Neuron (in vitro differentiated cells): Measurements from ENCODE around the gene XG.
"Not testable (repeated sequence)": the region's sequence is repeated elsewhere in the genome, so short reads cannot be mapped to it uniquely, and the experiment has no call there.

Experiments
- H2AFZ ChIP-seq: one replicate; pipeline ENCODE4 v1.6.1; 2013; ENCODE audit warnings: low read depth, mild to moderate bottlenecking, inconsistent platforms, low read length, moderate library complexity
- H3K27me3 ChIP-seq: one replicate; pipeline ENCODE4 v1.6.1; 2013; ENCODE audit warnings: low read length; ENCODE audit not compliant: insufficient read depth
- H3K36me3 ChIP-seq: one replicate; pipeline ENCODE4 v1.6.1; 2013; ENCODE audit warnings: low read length; ENCODE audit not compliant: insufficient read depth
- H3K4me1 ChIP-seq: one replicate; pipeline ENCODE4 v1.6.1; 2013; ENCODE audit warnings: low read length; ENCODE audit not compliant: insufficient read depth
- H3K4me3 ChIP-seq: 2 replicates; pipeline ENCODE4 v1.5.1; 2013; ENCODE audit warnings: mild to moderate bottlenecking, low read length, moderate library complexity
- H3K9me3 ChIP-seq: one replicate; pipeline ENCODE4 v1.6.1; 2013; ENCODE audit warnings: low read length

The XG gene

DNA sequence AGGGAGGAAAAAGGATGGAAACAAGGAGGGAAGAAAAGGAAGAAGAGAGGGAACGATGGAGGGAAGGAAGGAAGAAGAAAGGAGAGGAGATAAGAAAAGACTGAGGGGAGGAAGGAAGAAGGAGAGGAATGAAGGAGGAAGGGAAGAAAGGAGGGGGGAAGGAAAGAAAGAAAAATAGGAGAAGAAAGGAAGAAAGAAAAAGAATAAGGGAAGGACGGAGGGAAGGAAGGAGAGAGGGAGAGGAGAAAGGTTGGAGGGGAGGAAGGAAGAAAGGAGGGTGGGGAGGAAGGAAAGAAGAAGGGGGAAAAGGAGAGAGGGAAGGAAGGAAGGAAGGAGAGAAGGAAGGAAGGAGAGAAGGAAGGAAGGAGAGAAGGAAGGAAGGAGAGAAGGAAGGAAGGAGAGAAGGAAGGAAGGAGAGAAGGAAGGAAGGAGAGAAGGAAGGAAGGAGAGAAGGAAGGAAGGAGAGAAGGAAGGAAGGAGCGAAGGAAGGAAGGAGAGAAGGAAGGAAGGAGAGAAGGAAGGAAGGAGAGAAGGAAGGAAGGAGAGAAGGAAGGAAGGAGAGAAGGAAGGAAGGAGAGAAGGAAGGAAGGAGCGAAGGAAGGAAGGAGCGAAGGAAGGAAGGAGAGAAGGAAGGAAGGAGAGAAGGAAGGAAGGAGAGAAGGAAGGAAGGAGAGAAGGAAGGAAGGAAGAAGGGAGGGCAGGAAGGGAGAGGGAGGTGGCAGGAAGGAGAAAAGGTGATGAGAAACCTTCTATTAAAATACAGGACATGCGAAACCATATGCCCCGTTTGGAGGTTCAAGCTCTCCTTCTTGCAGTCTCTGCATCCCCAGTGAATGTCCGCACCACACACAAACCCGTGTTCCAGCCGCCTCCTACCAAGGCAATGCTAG is 21.6 kb downstream of the XG start:
- H3K9me3 ChIP-seq, H3K27me3 ChIP-seq: not testable (repeated sequence)

DNA sequence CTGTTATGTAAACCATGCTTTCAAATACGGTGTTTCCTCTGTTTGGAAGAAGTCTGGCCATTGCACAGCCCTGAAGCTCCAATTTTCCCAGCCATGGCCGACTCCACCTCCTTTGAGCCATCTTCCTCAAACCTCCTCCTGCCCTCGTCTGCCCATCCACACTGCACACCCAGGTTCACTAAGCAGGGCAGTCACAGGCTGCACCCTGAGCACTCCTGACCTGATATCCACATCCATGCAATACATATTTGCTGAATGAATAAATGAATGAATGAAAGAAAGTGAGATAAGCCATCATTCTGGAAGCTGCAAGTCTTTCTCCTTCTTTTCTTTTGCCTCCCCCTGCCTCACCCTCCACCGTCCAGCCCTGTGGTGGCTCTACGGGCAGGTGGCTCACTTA is 22.2 kb downstream of the XG start:
- H3K27me3 ChIP-seq, result no peaks in the 10 kb centered on the region
- no peaks in the 10 kb centered on the region for H3K36me3 ChIP-seq
- H3K9me3 ChIP-seq, result no peaks in the 10 kb centered on the region
- H2AFZ ChIP-seq, result no peak overlapping the region
- no peaks in the 10 kb centered on the region for H3K4me1 ChIP-seq
- H3K4me3 ChIP-seq, result no peak overlapping the region

More for the DNA sequence above, 21.6 kb downstream of the XG start:
- H2AFZ ChIP-seq, H3K36me3 ChIP-seq, H3K4me3 ChIP-seq, H3K4me1 ChIP-seq: not testable (repeated sequence)

DNA sequence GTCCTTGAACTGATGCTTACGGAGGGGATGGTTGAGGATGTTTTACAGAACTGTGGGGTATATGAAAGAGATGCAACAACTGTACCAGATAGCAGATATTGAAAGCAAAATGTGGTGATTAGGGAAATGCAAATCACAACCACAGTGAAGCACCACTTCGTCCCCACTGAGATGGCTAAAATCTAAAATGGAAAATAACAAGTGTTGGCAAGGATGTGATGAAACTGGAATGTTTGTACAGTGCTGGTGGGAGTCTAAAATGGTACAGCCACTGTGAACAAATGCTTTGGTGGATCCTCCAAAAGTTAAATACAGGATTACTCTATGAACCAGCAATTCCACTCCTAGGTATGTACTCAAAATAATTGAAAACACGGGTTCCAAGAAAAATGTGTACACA is 22.9 kb downstream of the XG start:
- Histone ChIP-seq H3K4me3 (no peak overlapping the region), H3K4me1 (no peaks in the 10 kb centered on the region), H3K9me3 (no peaks in the 10 kb centered on the region), H3K27me3 (no peaks in the 10 kb centered on the region), H3K36me3 (no peaks in the 10 kb centered on the region), H2AFZ (no peak overlapping the region)

DNA sequence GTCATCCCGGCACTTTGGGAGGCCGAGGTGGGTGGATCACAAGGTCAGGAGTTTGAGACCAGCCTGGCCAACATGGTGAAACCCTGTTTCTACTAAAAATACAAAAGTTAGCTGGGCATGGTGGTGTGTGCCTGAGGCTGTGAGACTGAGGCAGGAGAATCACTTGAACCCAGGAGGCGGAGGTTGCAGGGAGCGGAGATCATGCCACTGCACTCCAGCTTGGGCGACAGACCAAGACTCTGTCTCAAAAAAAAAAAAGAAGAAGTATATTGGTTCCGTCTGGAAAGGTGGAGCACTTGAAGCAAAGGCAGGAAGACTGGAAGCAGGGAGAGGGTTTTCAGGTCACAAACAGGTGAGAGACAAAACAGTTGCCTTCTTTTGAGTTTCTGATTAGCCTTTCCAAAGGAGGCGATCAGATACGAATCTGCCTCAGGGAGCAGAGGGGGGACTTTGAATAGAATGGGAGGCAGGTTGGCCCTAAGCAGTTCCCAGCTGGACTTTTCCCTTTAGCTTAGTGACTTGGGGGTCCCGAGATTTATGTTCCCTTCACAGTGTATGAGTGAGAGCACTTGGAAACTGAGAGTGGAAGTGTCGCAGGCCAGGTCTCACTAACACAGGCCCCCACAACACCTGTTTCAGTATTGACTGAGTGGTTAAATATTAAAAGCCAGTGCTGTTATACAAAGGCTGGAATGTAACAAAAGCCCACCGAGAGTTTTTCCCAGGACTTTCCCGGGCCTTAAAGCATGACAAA is 28.8 kb downstream of the XG start:
- H3K36me3 ChIP-seq, H3K4me3 ChIP-seq, H3K9me3 ChIP-seq, H2AFZ ChIP-seq, H3K27me3 ChIP-seq, H3K4me1 ChIP-seq: not testable (repeated sequence)

DNA sequence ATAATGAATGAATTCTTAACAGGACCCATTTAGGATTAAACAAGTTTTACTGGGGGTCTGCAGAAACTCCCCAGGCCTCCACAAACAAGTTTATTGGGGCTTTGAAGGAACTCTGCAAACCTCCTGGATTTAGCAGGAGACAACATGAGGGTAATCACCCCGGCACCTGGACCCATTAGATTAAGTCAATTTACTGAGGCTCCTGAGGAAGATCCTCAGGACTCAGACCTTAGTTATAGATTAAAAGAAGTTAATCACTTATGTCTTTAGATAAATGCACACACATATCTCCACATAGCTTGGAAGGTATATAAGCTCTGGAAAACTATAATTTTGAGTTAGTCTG is 29.4 kb downstream of the XG start:
- H3K4me1 ChIP-seq, result peaks cover 3% of the 10 kb centered on the region
- H3K36me3 ChIP-seq, result no peaks in the 10 kb centered on the region
- no peak overlapping the region for H3K4me3 ChIP-seq
- no peaks in the 10 kb centered on the region for H3K27me3 ChIP-seq
- no peak overlapping the region for H2AFZ ChIP-seq
- no peaks in the 10 kb centered on the region for H3K9me3 ChIP-seq

DNA sequence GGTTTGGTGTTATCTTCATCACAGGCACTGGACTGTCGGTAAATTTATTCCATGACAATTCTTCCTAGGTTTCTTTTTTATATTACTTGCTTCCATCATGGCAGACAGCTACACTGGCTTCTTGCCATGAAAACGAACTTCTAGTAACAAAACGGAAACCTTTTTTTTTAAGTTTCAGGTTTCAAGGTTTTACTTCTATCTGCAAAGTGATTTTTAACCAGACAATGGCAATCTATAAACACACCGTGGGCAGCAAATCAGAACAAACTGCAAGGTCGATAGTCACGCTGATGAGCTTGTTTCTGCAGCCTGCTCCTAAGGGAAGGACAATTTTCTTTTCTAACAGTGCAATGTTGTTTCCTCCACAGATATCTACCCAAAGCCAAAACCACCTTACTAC is 29.9 kb downstream of the XG start:
- Histone ChIP-seq H3K9me3 (no peaks in the 10 kb centered on the region), H3K4me3 (no peak overlapping the region), H3K4me1 (peaks cover 3% of the 10 kb centered on the region), H2AFZ (no peak overlapping the region), H3K27me3 (no peaks in the 10 kb centered on the region), H3K36me3 (no peaks in the 10 kb centered on the region)

DNA sequence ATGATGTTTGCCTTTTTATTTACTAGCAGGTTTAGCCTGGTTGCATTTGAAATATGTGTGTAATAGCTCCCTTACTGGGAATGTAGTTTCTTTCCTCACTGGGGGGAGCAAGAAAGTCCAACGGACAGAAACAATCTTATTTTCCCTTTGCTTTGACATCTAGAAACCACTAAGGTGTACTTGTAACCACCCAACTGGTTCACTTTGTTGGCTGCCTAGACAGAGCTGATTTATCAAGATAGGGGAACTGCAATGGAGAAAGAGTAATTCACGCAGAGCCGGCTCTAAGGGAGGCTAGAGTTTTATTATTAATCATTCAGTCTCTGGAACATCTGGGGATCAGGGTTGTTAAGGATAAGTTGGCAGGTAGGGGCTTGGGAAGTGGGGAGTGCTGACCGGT is 30.3 kb downstream of the XG start:
- Histone ChIP-seq H3K36me3 (no peaks in the 10 kb centered on the region), H3K4me3 (no peak overlapping the region), H3K27me3 (no peaks in the 10 kb centered on the region), H3K4me1 (peaks cover 3% of the 10 kb centered on the region), H2AFZ (no peak overlapping the region), H3K9me3 (no peaks in the 10 kb centered on the region)

DNA sequence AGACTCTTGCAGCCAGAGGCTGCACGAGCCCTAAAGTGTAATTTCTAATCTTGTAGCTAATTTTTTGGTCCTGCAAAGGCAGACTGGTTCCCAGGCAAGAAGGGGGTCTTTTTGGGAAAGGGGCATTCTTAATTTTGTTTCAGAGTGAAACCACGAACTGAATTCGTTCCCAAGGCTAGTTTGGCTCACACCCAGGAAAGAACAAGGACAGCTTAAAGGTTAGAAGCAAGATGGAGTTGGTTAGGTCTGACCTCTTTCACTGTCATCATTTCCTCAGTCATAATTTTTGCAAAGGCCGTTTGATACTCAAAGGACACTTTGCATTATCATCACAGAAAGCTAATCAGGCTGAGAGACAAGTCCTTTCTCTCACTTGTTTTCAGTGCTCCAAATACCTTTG is 30.9 kb downstream of the XG start:
- Histone ChIP-seq H3K27me3 (no peaks in the 10 kb centered on the region), H3K4me3 (no peak overlapping the region), H2AFZ (no peak overlapping the region), H3K4me1 (peaks cover 3% of the 10 kb centered on the region), H3K9me3 (no peaks in the 10 kb centered on the region), H3K36me3 (no peaks in the 10 kb centered on the region)

DNA sequence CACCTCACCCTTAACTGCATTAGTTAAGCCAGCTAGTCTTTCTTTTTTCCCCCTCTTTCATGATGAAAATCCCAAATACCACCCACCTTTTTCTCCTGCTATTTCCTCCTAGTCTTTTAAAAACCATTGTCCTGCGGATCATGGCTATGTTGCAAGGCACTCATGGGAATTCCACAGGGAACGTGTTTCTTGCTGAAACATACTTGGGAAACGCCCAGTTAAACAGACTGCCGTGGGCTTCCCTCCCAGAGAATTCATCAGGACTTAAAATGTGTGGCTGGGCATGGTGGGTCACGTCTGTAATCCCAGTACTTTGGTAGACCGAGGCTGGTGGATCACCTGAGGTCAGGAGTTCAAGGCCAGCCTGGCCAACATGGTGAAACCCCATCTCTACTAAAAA is 32.2 kb downstream of the XG start:
- peaks cover 3% of the 10 kb centered on the region for H3K4me1 ChIP-seq
- H2AFZ ChIP-seq, result no peak overlapping the region
- no peak overlapping the region for H3K4me3 ChIP-seq
- H3K27me3 ChIP-seq, result no peaks in the 10 kb centered on the region
- H3K36me3 ChIP-seq, result no peaks in the 10 kb centered on the region
- no peaks in the 10 kb centered on the region for H3K9me3 ChIP-seq

DNA sequence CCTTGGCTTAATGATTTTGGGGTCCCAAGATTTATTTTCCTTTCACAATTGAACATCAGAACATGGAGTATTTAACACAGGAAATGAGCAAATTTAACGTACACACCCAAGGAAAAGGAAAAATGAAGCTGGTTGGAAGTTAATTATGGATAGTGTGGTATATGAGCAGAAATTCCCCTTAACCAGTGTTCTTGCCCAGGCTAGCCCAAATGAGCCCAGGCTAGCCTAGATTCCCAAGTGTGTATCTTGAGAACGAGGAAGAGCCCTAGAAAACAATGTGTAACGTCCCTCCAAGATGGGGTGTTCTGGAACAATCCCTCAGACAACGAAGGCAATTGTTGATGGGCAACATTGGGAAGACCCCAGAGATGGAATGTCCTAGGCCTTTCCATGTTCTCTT is 33.7 kb downstream of the XG start:
- Histone ChIP-seq H2AFZ (no peak overlapping the region), H3K4me3 (no peak overlapping the region), H3K4me1 (peaks cover 3% of the 10 kb centered on the region), H3K36me3 (no peaks in the 10 kb centered on the region), H3K27me3 (no peaks in the 10 kb centered on the region), H3K9me3 (no peaks in the 10 kb centered on the region)

DNA sequence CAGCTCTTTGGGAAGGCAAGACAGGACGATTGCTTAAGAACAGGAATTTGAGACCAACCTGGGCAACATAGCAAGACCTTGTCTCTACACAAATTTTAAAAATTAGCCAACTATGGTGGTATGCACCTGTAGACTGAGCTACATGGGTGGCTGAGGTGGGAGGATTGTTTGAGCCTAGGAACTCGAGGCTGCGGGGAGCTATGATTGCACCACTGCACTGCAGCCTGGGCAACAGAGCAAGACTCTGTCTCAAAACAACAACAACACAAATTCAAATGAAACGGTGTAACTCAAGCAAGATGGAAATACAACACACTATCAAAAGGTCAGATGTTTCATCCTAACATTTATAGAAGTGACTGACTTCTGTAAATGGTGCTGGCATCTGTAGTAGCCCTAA is 37.1 kb downstream of the XG start:
- H3K27me3 ChIP-seq, result no peaks in the 10 kb centered on the region
- peaks cover 6% of the 10 kb centered on the region for H3K4me1 ChIP-seq
- no peaks in the 10 kb centered on the region for H3K9me3 ChIP-seq
- H3K4me3 ChIP-seq, result no peak overlapping the region
- no peak overlapping the region for H2AFZ ChIP-seq
- H3K36me3 ChIP-seq, result no peaks in the 10 kb centered on the region

DNA sequence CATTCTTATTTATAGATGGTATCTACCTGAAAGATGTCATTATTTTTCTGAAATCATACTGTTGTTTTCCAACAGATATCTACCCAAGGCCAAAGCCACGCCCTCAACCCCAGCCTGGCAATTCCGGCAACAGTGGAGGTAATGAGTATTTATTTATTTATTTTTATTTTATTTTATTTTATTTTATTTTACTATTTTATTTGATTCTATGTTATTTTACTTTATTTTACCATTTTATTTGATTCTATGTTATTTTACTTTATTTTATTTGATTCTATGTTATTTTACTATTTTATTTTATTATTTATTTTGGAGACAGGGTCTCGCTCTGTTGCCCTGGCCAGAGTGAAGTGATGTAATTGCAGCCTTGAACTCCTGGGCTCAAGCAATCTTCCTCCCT is 37.7 kb downstream of the XG start:
- H3K36me3 ChIP-seq, result no peaks in the 10 kb centered on the region
- H3K27me3 ChIP-seq, result no peaks in the 10 kb centered on the region
- H3K9me3 ChIP-seq, result no peaks in the 10 kb centered on the region
- no peak overlapping the region for H2AFZ ChIP-seq
- peaks cover 6% of the 10 kb centered on the region for H3K4me1 ChIP-seq
- no peak overlapping the region for H3K4me3 ChIP-seq

DNA sequence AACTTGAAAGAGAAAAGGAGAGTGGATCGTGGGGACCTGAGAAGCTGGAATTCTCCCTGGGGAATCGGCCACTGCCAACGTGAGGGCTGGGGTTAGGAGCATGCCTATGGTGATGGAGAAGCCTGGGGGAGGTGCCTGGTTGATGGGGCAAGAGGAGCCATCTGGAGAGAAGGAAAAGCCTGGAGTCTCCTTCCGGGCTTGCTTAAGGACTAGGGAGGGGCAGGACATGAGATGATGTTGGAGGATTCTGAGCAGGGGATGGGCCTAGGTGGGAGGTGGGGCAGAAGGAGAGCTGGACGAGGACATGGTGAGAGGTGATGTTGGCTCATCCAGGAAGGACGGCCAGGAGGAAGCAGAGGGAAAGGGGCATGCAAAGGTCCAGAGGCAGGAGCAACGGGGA is 41.9 kb downstream of the XG start:
- no peak overlapping the region for H3K4me3 ChIP-seq
- no peaks in the 10 kb centered on the region for H3K27me3 ChIP-seq
- H3K9me3 ChIP-seq, result no peaks in the 10 kb centered on the region
- H2AFZ ChIP-seq, result no peak overlapping the region
- no peaks in the 10 kb centered on the region for H3K36me3 ChIP-seq
- peaks cover 2% of the 10 kb centered on the region for H3K4me1 ChIP-seq
